HG02610 (cell line): ENCODE data around the gene MAPKAP1.

ENCODE experiments used
- ATAC-seq: cut with Tn5 transposase; IDR thresholded peaks from one replicate; pipeline ENCODE4 v1.9.1; 2021; ENCODE audit warnings: mild to moderate bottlenecking, moderate library complexity; ENCODE audit not compliant: unreplicated experiment

The MAPKAP1 gene

DNA sequence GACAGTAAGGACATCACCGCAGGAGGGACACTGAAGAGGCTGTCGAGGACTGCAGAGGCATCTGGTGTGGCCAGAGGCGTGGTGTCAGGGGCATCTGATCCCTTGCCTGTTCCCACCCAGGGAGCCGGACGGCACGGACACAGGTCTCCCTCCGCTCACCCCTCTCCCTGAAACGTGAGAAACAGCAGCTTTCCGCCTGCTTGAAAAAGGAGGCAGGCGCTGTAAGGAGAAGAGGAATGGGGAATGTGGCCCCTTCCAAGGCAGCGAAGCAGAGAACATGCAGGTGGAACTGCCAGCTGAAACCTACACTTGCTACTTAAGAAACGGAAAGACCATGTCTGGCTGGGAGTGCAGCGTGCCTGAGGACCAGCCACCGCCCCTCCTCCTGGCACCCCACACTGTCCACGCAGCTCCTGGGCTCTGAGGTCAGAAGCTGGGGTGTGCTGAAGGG is 269.2 kb downstream of the MAPKAP1 start:
- ATAC-seq: no peak

DNA sequence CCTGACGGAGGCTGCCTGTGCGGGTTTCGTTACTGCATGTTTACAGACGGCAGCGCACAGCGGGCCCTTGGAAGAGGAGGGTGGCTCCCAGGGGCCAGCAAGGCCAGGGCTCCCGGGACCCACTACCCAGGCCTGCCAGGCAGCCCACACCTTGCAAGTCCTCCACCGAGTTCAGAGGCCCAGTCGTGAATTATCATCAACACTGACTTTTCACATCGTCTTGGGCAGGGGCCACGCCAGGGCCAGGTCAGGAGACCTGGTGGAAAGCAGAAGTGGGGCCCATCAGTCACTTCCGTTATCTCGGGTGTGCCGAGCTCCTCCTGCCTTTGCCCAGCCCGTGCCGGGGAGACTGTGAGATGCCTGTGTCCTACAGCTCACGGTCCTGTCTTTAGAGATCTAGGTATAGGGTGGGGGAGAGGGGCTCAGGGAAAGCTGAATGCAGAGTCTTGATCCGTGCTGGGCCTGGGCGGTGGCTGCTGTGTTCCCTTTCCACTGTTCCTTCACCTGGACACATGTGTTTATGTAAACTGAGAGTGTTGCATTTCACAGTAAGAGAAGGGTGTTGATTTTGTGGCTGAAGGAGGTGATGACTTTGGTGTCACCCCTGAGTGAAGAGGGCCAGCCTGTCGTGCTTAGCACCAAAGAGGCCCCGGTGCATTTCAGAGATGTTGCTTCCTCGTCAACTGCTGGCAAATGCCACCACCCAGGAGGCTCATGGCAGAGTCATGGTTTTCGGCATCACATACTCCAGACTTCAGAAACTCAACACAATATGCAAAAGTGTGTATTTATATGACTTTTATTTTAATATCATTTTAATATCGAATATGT is 270.2 kb downstream of the MAPKAP1 start:
- no peak for ATAC-seq

DNA sequence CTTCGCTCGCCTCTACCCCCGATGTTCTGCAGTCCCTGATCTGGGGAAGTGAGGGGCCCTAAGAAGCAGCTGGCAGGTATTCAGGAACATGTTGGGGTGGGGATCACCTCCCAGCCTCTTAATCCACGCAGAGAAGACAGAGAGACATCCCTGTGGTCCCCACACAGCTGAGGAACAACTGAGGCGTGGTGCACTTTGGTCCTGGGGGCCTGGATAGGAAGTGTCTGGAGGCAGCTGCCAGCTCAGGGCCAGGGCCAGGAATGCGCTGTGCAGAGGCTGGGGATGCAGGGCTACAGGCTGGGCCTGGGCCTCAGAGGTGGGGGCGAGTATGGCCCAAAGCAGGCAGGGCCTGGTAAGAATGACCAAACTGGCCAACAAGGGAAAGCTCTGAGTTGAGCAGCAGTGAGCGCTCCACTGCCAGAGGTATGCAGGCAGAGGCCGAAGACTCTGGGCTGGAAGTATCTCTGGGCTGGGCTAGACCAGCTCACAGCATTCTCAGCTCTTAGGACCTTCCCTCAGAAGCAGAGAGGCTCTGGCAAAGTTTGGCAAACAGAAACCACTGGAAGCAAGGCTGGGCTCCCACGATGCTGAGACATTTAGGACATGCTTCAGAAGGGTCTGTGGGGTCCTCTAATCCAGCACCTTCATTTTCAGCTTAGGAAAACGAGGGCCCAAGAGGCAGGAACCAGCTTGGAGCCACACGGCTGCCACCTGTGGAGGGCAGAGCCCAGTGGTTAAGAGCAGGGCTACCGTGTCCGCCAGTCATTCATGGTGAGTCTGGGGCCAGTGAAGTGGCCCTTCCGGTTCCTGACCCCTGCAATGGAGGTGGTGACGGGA is 271.0 kb downstream of the MAPKAP1 start:
- ATAC-seq: no peak

DNA sequence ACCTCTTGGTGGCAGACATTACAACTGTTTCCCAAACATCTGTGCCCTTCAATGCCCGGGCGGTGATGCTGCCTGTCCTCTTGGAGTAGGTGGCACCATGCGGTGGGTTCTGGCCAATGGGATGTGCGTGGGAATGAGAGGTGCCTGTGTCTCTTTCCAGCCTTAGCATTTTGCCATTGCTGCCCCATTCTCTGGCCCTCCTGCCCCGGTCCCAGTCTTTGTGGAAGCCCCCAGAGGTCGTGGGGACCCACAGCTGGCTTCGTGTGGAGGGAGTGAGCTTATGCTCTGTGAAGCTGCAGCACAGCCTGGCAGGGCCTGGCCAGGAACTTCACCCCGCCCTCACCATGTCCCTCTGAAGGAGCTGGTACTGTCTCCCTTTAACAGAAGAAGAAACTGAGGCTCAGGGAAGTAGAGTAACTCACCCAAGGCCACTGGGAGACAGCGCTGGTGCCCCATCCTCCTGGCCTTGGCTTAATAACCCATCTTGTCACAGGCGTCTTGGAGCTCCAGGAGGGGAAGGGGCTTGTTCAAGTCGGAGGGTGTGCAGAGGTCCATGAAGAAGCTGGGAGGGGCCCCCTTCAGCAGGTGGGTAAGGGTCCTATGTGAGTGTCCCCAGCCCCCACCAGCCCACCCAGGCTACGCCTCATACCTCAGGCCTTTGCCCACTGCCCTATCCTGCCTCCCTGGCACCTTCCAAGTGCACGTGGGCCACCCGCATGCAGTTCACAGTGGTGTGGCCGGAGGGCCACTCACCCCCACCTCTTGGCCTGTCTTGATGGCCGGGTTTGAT is 271.8 kb downstream of the MAPKAP1 start:
- no peak for ATAC-seq

DNA sequence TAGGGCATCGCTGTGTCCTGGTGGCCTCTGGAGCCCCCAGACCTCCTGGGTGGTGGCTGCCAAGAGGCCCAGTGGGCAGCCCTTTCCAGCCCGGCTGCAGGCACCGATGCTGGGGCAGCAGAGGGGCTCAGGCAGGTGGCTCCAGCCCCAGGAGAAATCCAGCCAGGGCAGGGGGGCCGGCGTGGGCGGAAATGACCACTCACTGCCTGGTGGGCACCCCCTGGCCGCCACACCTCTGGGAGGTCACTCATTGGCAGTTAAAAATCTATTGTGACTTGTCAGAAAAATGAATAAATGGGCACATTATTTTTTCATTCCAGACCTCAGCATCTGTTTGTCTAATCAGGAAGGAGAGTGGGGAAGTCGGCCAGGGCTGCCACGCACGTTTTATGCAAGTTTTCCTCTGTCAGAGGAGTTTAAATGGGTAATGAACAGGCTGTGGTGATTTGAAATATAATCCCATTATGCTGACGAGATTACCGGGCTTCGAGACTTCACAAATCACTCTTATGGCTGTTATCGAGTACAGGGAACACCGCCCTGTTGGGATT is 273.5 kb downstream of the MAPKAP1 start:
- ATAC-seq: no peak

DNA sequence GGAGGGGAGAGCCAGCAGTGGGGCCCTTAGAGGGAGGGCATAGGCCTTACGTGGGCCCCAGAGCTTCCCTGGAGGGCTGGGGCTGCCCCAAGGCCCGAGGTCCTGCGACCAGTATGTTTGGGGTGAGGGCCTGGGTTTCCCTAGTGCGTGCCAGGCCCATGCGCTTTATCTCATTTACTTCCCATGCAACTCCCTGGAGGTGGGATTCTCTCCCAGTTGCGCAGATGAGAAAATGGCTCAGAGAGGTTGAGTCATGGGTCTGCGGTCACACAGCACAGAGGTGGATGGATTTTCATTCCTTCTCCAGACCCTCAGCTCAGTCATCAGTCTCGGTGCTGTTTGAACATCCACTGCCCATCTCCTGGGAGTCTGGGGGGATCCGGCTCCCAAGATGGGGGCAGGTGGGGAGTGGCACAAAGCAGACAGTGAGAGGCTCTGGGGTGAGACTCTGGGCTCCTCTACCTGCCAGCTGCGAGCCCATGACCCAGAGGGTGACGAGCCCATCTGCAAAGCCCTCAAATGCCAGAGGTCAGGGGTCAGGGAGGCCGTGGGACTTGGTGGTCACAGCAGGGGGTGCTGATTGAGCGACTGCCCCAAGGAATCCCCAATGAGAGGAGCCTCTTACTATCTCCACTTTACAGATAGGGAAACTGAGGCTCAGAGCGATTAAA is 274.2 kb downstream of the MAPKAP1 start:
- ATAC-seq: no peak

DNA sequence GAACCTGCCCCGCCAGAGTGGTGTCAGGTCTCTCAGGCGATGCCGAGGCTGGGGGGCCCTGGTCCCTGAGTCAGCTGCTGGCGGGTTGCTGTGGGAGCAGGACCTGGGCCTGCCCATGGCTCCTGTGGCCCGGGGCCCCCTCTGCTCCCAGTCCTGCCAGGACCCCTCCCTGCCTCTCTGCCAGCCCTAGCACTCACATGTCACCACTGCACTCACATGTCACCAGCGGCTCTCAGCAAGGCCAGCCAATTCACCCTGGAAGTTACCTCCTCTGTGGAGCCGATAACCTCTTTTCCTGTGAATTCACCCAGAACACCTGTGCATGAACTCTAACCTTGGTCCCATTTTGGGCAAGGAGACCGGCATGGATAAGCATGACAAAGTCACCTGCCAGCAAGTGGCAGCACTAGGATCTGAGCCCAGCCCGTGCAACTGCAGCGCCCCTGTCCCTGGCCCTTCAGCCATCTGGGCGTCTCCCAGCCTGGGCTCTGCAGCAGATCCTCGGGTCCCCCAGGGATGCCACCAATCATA is 275.2 kb downstream of the MAPKAP1 start:
- no peak for ATAC-seq

DNA sequence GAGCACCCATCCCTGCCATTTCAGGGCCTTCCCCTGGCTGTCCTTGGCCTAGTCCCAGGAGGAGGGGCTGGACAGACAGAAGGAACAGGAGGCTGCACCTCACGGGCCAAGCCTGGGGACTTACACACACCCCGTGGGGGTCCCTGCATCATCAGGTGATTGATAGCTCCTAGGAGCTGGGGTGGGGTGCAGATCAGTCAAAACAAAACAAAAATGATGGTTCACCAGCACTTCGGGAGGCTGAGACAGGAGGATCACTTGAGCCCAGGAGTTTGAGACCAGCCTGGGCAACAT is 276.0 kb downstream of the MAPKAP1 start:
- ATAC-seq: no peak

DNA sequence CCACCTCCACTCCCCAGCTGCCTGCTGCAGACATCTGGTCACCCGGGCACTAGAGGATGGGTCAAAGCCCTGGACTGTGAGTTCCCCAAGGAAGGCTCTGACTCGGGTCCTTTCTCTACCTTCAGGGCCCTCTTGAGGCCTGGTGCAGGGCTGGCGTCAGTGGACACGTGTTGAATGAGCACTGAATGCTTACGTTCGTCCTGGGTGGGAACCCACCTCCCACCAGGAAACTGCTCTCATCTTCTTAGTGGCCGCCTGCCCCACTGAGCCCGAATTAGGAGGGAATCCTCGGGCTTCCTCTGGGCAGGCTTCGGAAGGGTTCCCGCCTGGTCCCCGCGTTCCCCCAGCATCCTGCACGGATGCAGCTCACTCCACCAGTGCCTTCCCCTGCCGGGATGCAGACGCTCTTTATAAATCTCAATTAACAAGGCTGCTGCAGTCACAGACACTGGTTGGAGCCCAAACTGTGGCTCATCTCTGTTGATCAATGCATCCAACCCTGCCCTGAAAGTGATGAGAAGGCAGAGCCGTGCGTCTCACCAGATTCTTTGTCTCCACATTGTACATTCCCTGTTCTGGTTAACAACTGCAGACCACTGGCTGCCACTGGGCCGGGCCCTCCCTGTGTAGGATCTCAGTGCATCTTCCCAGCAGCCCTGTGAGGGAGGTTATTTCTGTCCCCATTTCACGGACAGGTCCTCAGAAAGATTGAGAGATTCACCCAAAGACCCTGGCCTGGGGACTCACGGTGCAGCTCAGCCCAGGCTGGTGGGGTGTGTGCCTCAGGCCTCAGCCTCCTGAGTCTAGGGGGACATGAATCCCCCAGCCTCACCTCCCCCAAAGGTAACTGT is 276.6 kb downstream of the MAPKAP1 start:
- ATAC-seq: no peak

DNA sequence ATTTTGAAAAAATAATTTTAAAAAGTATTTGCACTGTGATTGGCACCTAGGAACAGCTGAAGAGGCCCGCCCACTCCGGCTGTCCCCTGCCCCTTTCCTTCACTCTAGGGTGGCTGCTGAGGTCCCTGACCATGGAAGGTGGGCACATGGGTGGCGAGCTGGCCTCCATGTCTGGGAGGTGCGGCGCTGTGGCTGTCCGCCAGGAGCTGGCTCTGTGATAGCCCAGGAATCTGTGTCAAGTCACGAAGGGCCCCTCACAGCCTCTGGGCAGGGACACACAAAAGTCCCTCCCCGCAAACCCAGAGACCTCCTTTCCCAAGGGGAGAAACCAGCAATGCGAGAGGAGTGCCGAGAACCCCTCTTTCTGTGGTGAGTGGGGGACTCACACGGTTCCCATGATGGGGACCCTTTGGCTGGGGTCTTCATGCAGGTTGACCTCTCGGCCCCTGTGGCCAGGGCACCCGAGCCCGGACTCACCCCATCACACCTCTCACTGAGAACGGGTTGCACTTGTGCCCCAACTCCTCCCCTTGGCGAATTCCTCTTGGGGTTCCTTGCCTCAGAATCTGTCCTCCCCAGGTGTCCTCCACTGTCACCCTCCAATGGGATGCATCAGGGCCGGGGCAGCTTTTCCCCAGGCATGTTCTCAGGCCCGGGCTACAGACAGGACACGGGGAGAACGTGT is 277.4 kb downstream of the MAPKAP1 start:
- no peak for ATAC-seq

DNA sequence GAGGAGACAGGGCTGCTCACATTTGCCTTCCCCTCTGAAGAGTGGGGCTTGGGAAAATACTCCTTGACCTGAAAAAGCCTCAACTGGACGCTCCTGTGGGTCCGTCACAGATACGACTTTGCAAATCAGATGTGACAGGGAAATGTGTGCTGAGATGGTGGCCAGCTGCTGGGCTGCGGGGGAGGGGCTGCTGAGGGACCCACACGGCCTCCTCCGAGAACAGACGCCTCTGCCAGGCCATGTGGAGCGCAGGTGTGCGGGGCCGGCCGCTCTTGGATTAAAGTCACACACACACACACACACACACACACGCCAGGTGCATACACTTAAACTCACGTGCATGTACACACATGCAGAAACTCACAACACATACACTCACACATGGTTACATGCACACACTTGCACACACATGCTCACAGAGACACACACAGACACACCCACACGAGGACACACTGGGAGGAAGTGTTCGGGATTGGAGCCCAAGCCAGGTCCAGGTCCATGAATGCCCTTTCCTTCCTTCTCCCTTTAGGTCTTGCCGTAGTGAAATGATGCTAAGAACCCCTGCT is 278.0 kb downstream of the MAPKAP1 start:
- ATAC-seq: no peak

DNA sequence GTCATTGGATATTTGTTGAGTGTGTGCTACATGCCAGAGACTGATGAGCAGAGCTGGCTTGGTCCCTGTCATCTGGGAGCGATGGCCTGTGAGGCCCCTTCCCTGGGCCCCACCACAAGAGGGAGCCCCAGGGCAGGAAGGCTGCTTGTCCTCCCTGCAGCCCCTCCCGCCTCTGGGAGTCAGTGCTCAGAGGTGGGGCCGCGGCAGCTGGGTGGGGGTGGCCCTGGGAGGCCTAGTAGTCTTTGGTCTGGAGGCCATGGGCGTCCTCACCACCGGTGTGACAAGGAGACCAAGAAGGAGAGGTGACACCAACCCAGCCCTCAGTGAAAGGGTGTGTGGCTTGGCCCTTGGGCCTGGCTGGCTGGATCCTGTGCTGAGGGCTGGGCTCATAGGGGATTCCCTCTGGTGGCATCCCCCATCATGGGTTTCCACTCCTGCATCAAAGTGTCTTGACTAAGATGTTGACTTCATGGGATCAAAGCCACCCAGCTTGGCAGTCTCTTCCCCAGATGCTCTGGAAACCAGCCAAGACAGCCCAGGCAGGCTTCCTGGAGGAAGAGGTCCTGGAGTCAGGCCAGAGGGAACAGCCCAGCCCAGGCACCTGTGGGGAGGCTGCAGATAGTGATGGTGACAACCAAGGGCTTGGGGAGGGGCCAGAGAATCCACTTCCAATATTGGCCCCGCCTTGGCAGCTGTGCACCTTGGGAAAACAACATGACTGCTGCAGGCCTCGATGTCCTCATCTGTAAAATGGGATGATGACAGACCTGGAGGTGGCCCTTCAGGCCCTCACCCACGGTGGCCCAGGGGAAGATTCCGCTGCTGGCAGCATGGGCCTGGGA is 278.7 kb downstream of the MAPKAP1 start:
- no peak for ATAC-seq

DNA sequence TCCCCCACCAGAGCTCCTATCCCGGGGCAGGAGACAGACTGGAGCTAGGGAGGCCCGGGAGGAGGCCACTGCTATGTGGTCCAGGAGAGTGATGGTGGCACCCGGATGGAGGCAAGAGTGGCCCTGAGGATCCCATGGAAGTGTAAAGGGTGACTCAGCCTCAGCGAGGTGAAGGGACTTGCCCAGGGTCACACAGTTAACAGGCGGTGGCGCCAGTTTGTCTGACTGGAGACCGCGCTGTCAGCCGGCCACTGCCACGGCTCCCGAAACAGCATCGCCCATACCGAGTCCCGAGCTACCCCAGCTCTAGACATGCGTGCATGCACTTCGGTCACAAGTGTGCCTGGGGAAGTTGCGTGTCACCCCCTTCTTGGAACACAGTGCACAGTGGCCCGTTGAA is 279.5 kb downstream of the MAPKAP1 start:
- ATAC-seq: no peak

DNA sequence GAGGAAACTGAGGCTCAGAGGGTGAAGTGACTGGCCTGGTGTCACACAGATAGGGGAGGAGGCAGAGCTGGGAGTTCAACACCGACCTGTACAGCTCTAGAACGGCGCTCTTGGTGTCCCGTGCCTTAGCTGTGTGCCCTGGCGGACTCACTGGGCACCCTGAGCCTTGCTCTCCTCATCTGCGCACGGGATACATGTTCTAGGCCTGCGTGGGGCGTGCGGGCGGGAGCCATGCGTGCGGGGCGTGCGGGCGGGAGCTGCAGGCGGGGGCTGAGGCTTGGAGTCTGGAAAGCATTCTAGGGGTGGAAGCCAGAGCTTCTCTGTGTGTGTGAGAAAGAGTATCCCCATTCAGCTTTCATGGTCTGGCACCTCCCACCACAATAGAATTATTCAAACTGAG is 280.1 kb downstream of the MAPKAP1 start:
- ATAC-seq: no peak

DNA sequence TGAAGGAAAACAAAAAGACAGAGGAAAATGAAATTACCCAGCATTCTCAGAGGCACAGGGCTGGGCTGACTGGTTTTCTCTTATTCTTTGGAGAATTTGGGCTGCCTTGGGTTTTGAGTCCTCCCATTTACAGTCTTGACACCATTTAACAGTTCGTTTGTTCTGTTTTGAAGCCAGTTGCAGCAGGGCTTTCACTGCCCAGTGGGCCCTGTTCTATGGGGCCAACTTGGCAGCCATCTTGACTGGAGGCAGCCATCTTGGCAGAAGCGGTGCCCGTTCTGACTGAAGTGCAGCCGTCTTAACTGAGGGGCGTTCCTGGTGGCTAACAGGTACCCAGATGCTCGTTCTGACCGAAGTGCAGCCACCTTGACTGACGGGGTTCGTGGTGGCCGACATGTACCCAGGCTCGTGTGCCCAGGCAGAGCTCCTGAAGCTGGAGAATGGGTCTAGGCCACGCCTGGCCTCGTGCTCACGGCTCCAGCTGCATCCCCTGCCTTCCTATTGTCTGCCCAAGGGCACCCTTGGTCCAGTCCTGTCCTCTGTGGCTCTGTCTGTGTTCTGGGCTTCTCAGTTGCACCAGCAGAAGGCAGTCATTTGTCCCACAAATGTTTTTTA is 281.0 kb downstream of the MAPKAP1 start:
- ATAC-seq: no peak

DNA sequence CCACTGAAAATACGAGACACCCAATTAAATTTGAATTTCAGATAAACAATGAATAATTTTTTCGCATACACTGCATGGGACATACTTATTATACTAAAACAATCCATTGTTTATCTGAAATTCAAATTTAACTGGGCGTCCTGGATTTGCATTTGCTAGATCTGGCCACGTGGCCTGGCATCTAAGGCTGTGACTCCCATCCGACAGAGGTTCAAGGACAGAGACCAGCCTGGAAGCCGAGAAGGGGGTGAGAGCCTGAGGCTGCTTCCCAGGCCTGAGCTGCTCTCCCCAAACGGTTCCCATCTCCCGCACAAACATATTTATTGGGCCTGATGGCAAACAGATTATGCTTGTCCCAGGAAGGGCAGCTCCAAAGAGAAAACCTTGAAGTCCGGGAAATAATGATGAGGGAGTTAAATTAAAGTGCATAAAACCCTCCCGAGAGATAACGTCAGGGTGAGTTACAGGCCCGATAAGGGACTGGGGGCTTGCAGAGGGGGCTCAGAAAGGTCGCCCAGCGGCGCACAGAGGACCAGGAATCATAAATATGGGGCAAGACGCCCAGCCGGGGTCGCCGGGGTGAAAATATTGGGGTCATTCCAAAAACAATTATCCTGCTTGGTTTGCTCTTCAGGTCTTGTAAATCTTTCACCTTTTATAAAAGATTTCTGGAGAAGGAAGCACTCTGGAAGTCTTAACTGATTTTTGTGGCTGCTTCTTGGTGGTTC is 281.7 kb downstream of the MAPKAP1 start:
- no peak for ATAC-seq

DNA sequence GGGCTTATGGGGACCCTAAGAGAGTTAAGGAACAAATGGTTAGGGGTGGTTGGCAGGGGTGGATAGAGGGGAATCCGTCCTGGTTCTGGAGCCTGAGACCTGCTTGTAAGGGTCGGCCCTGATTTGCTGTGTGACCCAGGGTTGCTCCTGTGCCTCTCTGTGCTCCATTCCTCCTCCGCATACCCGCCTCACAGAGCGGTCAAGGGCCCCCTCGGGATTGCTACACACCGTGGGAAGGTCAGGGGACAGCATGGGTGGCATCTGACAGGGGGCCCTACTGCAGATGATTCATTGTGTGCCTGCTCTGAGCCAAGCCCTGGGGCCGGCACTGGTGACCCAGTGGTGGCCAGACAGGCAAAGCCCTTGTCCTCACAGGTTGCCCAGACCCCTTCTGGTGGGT is 283.0 kb downstream of the MAPKAP1 start:
- ATAC-seq: no peak
